ENCODE results near the gene KLHL14. TPM values are rescaled to one million over a fixed set of nuclear protein-coding genes. Genes with fewer than 3 reads are reported as not detected.

Gene KLHL14
- total and polyA plus RNA-seq, 2 of the 13 experiments (the other 11 are each of a cell fraction or from before 2014, with no cell fraction given), result 16.0 to 41.8 TPM

GRCh38 chr18:32770054-32770665 is 2.7 kb downstream of the KLHL14 start (continued):
- TF ChIP-seq BRD4 (CRISPR knock-in tag; IDR thresholded peaks at IDR 0.05), result no peak; the same call in 1 of the 2 replicates
- no peak for TF ChIP-seq ZNF124 (CRISPR knock-in tag; IDR thresholded peaks at IDR 0.05)
- no peak for TF ChIP-seq RBM39 (IDR thresholded peaks at IDR 0.05; ENCODE audit: low read depth, low read length, poor library complexity, severe bottlenecking)
- no peak; the same call in 1 of the 2 replicates for TF ChIP-seq ZMAT3 (CRISPR knock-in tag; conservative IDR thresholded peaks at IDR 0.05)
- TF ChIP-seq ZNF749 (CRISPR knock-in tag; IDR thresholded peaks at IDR 0.05; ENCODE audit: borderline replicate concordance), result no peak
- TF ChIP-seq WIZ (CRISPR knock-in tag; IDR thresholded peaks at IDR 0.05), result no peak
- no peak for TF ChIP-seq PAWR (CRISPR knock-in tag; IDR thresholded peaks at IDR 0.05; ENCODE audit: borderline replicate concordance)
- TF ChIP-seq HMG20B (CRISPR knock-in tag; conservative IDR thresholded peaks at IDR 0.05), result no peak
- no peak for TF ChIP-seq TOE1 (CRISPR knock-in tag; IDR thresholded peaks at IDR 0.05)
- TF ChIP-seq MAX (IDR thresholded peaks at IDR 0.05), result peak; percentile 23
- peak; percentile 24 for TF ChIP-seq HNRNPLL (IDR thresholded peaks at IDR 0.05; ENCODE audit: low read depth, low read length, poor library complexity, severe bottlenecking)
- TF ChIP-seq REL (CRISPR knock-in tag; conservative IDR thresholded peaks at IDR 0.05), result no peak; the same call in 1 of the 2 replicates
- TF ChIP-seq ZSCAN22 (CRISPR knock-in tag; IDR thresholded peaks at IDR 0.05), result no peak
- no peak for TF ChIP-seq ZHX1 (CRISPR knock-in tag; IDR thresholded peaks at IDR 0.05; ENCODE audit: low read depth)
- TF ChIP-seq ZIK1 (CRISPR knock-in tag; IDR thresholded peaks at IDR 0.05; ENCODE audit: borderline replicate concordance, low read depth), result no peak; the same call in 1 of the 2 replicates
- TF ChIP-seq JUNB (CRISPR knock-in tag; IDR thresholded peaks at IDR 0.05; ENCODE audit: borderline replicate concordance), result no peak; the same call in 1 of the 2 replicates
- TF ChIP-seq RFX1 (IDR thresholded peaks at IDR 0.05), result no peak
- TF ChIP-seq MTF2 (CRISPR knock-in tag; IDR thresholded peaks at IDR 0.05; ENCODE audit: borderline replicate concordance), result no peak
- 0 out of 2 replicates have a peak, but pooled peaks have one; percentile 39 for TF ChIP-seq ZNF232 (CRISPR knock-in tag; IDR thresholded peaks at IDR 0.05; ENCODE audit: borderline replicate concordance)
- no peak for TF ChIP-seq JUN (CRISPR knock-in tag; IDR thresholded peaks at IDR 0.05)
- no peak for TF ChIP-seq ZNF792 (CRISPR knock-in tag; IDR thresholded peaks at IDR 0.05)
- no peak for TF ChIP-seq NCOA2 (CRISPR knock-in tag; IDR thresholded peaks at IDR 0.05)
- no peak; the same call in 1 of the 2 replicates for TF ChIP-seq MIXL1 (CRISPR knock-in tag; IDR thresholded peaks at IDR 0.05)
- no peak for TF ChIP-seq E2F2 (CRISPR knock-in tag; IDR thresholded peaks at IDR 0.05; ENCODE audit: borderline replicate concordance)
- TF ChIP-seq RBAK (CRISPR knock-in tag; IDR thresholded peaks at IDR 0.05), result no peak
- TF ChIP-seq HBP1 (CRISPR knock-in tag; IDR thresholded peaks at IDR 0.05; ENCODE audit: low read depth), result no peak; the same call in 1 of the 2 replicates
- no peak for TF ChIP-seq ZNF24 (IDR thresholded peaks at IDR 0.05)
- TF ChIP-seq ZNF619 (CRISPR knock-in tag; IDR thresholded peaks at IDR 0.05), result no peak

Measured in HepG2 (cell line).